Right ventricle myocardium superior (tissue), 1 donor: ENCODE data around the gene INS. TPM values are rescaled to one million over a fixed set of nuclear protein-coding genes. Genes with fewer than 3 reads are reported as not detected.
A peak's percentile ranks its signal among the peaks of the same experiment; 100 is the strongest.
"Not testable (repeated sequence)": the region's sequence is repeated elsewhere in the genome, so short reads cannot be mapped to it uniquely, and the experiment has no call there.

Source experiments
- ATAC-seq: fragments of 200-7000 bp; cut with Tn5 transposase; one replicate; pipeline ENCODE4 v1.9.1; 2020; ENCODE audit warnings: mild to moderate bottlenecking; ENCODE audit not compliant: poor library complexity
- DNase-seq: peaks from one replicate; pipeline ENCODE4 v3.0.0-alpha.2; 2020
- intact Hi-C: fragments of 100-400 bp; cut with DNase I; formaldehyde crosslinking; loops from one replicate; pipeline ENCODE4 v1.11.2; 2022
- total RNA-seq: library from RNA; stranded (reverse); fragmentation: NEBNext Ultra II Directional; extraction: Animal tissue kit (Norgen Biotek cat#: 25700); gene quantifications from one replicate; pipeline ENCODE4 v1.2.1, GENCODE V29; 2021
- donor health status: DM: no; HTN: yes; CAD: no; lungs with severe emphysema.

The INS gene
- total RNA-seq, 1 donor from 2014 or later = not detected

GRCh38 chr11:2129699-2130366 is 31.2 kb downstream of the INS start:
- intact Hi-C loops = no loop called here
- DNase-seq = peak; percentile 27
- no peak for ATAC-seq

GRCh38 chr11:2129308-2129698 is 31.7 kb downstream of the INS start:
- intact Hi-C loops = no loop called here
- no peak for ATAC-seq
- DNase-seq = peak; percentile 27

GRCh38 chr11:2128511-2129307 is 32.3 kb downstream of the INS start:
- intact Hi-C loops = no loop called here
- DNase-seq (peak; percentile 4), ATAC-seq (no peak)

GRCh38 chr11:2128130-2128510 is 32.9 kb downstream of the INS start:
- ATAC-seq (no peak), DNase-seq (peak; percentile 24)
- intact Hi-C loops = no loop called here

- intact Hi-C loops = no loop called here
- DNase-seq = peak; percentile 9
- no peak for ATAC-seq
These were observed 33.4 kb downstream of the INS start for GRCh38 chr11:2127482-2128129.

GRCh38 chr11:2126520-2127085 is 34.4 kb downstream of the INS start:
- ATAC-seq (no peak), DNase-seq (no peak)
- intact Hi-C loops = no loop called here

- ATAC-seq, DNase-seq, intact Hi-C loops: not testable (repeated sequence)
These were observed 36.1 kb downstream of the INS start for GRCh38 chr11:2124736-2125484.

- ATAC-seq = no peak
- DNase-seq = peak; percentile 17
- intact Hi-C loops = no loop called here
These were observed 37.4 kb downstream of the INS start for GRCh38 chr11:2123628-2123960.

GRCh38 chr11:2122907-2123627 is 37.9 kb downstream of the INS start:
- peak; percentile 32 for DNase-seq
- ATAC-seq = no peak
- intact Hi-C loops = no loop called here

GRCh38 chr11:2122222-2122906 is 38.6 kb downstream of the INS start:
- DNase-seq = peak; percentile 28
- intact Hi-C loops = no loop called here
- no peak for ATAC-seq

- DNase-seq (peak; percentile 20), ATAC-seq (no peak)
- intact Hi-C loops = no loop called here
These were observed 39.5 kb downstream of the INS start for GRCh38 chr11:2121227-2122130.

GRCh38 chr11:2120359-2121100 is 40.5 kb downstream of the INS start:
- no peak for ATAC-seq
- peak; percentile 15 for DNase-seq
- intact Hi-C loops = no loop called here

GRCh38 chr11:2118677-2119076 is 42.3 kb downstream of the INS start:
- DNase-seq = no peak
- intact Hi-C loops = no loop called here
- ATAC-seq = no peak

- intact Hi-C loops = no loop called here
- DNase-seq (no peak), ATAC-seq (no peak)
These were observed 44.3 kb downstream of the INS start for GRCh38 chr11:2116680-2117079.

- intact Hi-C loops = no loop called here
- no peak for ATAC-seq
These were observed 45.7 kb downstream of the INS start for GRCh38 chr11:2115308-2115707.

More at GRCh38 chr11:2115308-2115707, 45.7 kb downstream of the INS start:
- DNase-seq = peak; percentile 26
